A673 (cell line): Measurements from ENCODE around the gene ZNF408. TPM values are rescaled to one million over a fixed set of nuclear protein-coding genes. Genes with fewer than 3 reads are reported as not detected.

Experiments
- BruUV-seq: library from RNA; stranded (reverse); fragments of 400-500 nt; replicated peaks from 2 replicates; lab custom pipeline; 2021; lab: Mats Ljungman, UMichigan
- CTCF ChIA-PET: fragments of 300-600 bp; sonication (Branson Sonifier 250); formaldehyde crosslinking; loops from one replicate; lab custom pipeline; 2022; ENCODE audit warnings: antibody characterized with exemption; lab: Charles Lee
- POLR2A ChIA-PET: fragments of 300-600 bp; sonication (Branson Sonifier 250); formaldehyde crosslinking; loops from one replicate; lab custom pipeline; 2022; ENCODE audit warnings: antibody characterized with exemption; ENCODE audit not compliant: low non-redundant PET; lab: Charles Lee
- DNase-seq: peaks from one replicate; pipeline ENCODE4 v3.0.0-alpha.2; 2015; ENCODE audit warnings: low spot score
- H3K27ac ChIP-seq: fragments of 200-600 bp; sonication (generic); 2 replicates; pipeline ENCODE4 v1.5.1; 2016; ENCODE audit warnings: mixed run types, low read depth, mild to moderate bottlenecking, mixed read lengths, antibody characterized with exemption, low read length; ENCODE audit not compliant: poor library complexity, severe bottlenecking
- H3K27me3 ChIP-seq: fragments of 200-600 bp; sonication (generic); replicated peaks from 2 replicates; pipeline ENCODE4 v1.6.1; 2017; ENCODE audit warnings: mixed run types, low read depth, mild to moderate bottlenecking, mixed read lengths, antibody characterized with exemption, low read length; ENCODE audit not compliant: insufficient read depth, poor library complexity
- H3K36me3 ChIP-seq: fragments of 200-600 bp; sonication (generic); 2 replicates; pipeline ENCODE4 v1.6.1; 2016; ENCODE audit warnings: mixed run types, mild to moderate bottlenecking, mixed read lengths, antibody characterized with exemption, low read length; ENCODE audit not compliant: insufficient read depth, poor library complexity, severe bottlenecking
- H3K4me1 ChIP-seq: fragments of 200-600 bp; sonication (generic); 2 replicates; pipeline ENCODE4 v1.6.1; 2017; ENCODE audit warnings: mixed run types, mild to moderate bottlenecking, mixed read lengths, antibody characterized with exemption, low read length; ENCODE audit not compliant: insufficient read depth, poor library complexity, severe bottlenecking
- H3K4me3 ChIP-seq: fragments of 200-600 bp; sonication (generic); 2 replicates; pipeline ENCODE4 v1.5.1; 2016; ENCODE audit warnings: low read depth, mixed run types, mild to moderate bottlenecking, mixed read lengths, low read length; ENCODE audit not compliant: poor library complexity, severe bottlenecking
- H3K9me3 ChIP-seq: fragments of 200-600 bp; sonication (generic); 2 replicates; pipeline ENCODE4 v1.6.1; 2016; ENCODE audit warnings: mixed run types, low read depth, mild to moderate bottlenecking, mixed read lengths, antibody characterized with exemption, low read length; ENCODE audit not compliant: poor library complexity, severe bottlenecking
- CTCF ChIP-seq: fragments of 300-800, 200-600 bp; sonication (generic); conservative IDR thresholded peaks from 2 replicates; pipeline ENCODE4 v1.5.1; 2017; ENCODE audit warnings: low read depth, mild to moderate bottlenecking, antibody characterized with exemption, low read length, moderate library complexity, mixed read lengths
- EZH2 ChIP-seq: fragments of 200-600 bp; sonication (generic); IDR thresholded peaks from 2 replicates; pipeline ENCODE4 v1.6.1; 2017; ENCODE audit warnings: borderline replicate concordance, low read depth, mild to moderate bottlenecking, mixed read lengths, antibody characterized with exemption, low read length; ENCODE audit not compliant: poor library complexity, severe bottlenecking
- intact Hi-C: fragments of 100-400 bp; cut with micrococcal nuclease; formaldehyde crosslinking; loops from one replicate; pipeline ENCODE4 v1.10.0; 2022; ENCODE audit not compliant: unreplicated experiment
- total RNA-seq: library from RNA; stranded (reverse); gene quantifications from 2 replicates; pipeline ENCODE4 v1.2.3, GENCODE V29; 2021

The ZNF408 gene
- total RNA-seq, 1 experiment from 2014 or later = 40.1 TPM

GRCh38 chr11:46658259-46658658 lies 42.6 kb upstream of the ZNF408 start:
- H3K27ac ChIP-seq = no peak overlapping the region
- no peaks in the 10 kb centered on the region for H3K9me3 ChIP-seq
- DNase-seq = no peak
- no peaks in the 10 kb centered on the region for H3K27me3 ChIP-seq
- H3K4me1 ChIP-seq = no peaks in the 10 kb centered on the region
- POLR2A ChIA-PET = no interaction called here
- TF ChIP-seq EZH2 = no peak
- TF ChIP-seq CTCF = no peak
- CTCF ChIA-PET = no interaction called here
- peaks cover 54% of the 10 kb centered on the region for H3K36me3 ChIP-seq
- H3K4me3 ChIP-seq = no peak overlapping the region
- intact Hi-C loops = no loop called here
- no TSS peak for BruUV-seq

- TF ChIP-seq CTCF (no peak), EZH2 (no peak)
- BruUV-seq = no TSS peak
- no peak for DNase-seq
- POLR2A ChIA-PET = no interaction called here
- Histone ChIP-seq H3K36me3 (peaks cover 61% of the 10 kb centered on the region), H3K27ac (no peak overlapping the region), H3K4me3 (no peak overlapping the region), H3K4me1 (no peaks in the 10 kb centered on the region), H3K27me3 (no peaks in the 10 kb centered on the region), H3K9me3 (no peaks in the 10 kb centered on the region)
- intact Hi-C loops = no loop called here
- CTCF ChIA-PET = no interaction called here
Observed at GRCh38 chr11:46659908-46660307, 40.9 kb upstream of the ZNF408 start.

GRCh38 chr11:46661836-46662235 lies 39.0 kb upstream of the ZNF408 start:
- Histone ChIP-seq H3K36me3 (peaks cover 58% of the 10 kb centered on the region), H3K27ac (no peak overlapping the region), H3K27me3 (no peaks in the 10 kb centered on the region), H3K4me3 (no peak overlapping the region), H3K9me3 (no peaks in the 10 kb centered on the region), H3K4me1 (no peaks in the 10 kb centered on the region)
- TF ChIP-seq CTCF (no peak), EZH2 (no peak)
- POLR2A ChIA-PET = interaction anchor here (0.5 to 1.1 kb wide), 2 partner anchors 183 to 413 kb away, joined by 4 to 5 read pairs; no protein-coding TSS in a partner anchor
- intact Hi-C loops = no loop called here
- no TSS peak for BruUV-seq
- CTCF ChIA-PET = no interaction called here
- no peak for DNase-seq
